Measurements from ENCODE around the gene PARVA.

PARVA gene

GRCh38 chr11:12556155-12556554, 178.8 kb downstream of the PARVA start:
- DNase-seq (ENCODE audit: low spot score) = no peak

- DNase-seq (ENCODE audit: low spot score) = no peak
Measured at GRCh38 chr11:12556788-12557384, 179.5 kb downstream of the PARVA start.

- DNase-seq (ENCODE audit: low spot score) = no peak
Measured at GRCh38 chr11:12559011-12559410, 181.6 kb downstream of the PARVA start.

GRCh38 chr11:12560362-12560761, 183.0 kb downstream of the PARVA start:
- DNase-seq (ENCODE audit: low spot score) = no peak

- DNase-seq (ENCODE audit: low spot score) = no peak
Measured at GRCh38 chr11:12560861-12561260, 183.5 kb downstream of the PARVA start.

GRCh38 chr11:12564012-12564411, 186.6 kb downstream of the PARVA start:
- DNase-seq (ENCODE audit: low spot score) = no peak

- DNase-seq (ENCODE audit: low spot score) = no peak
Measured at GRCh38 chr11:12565406-12565805, 188.0 kb downstream of the PARVA start.

GRCh38 chr11:12567746-12568460, 190.5 kb downstream of the PARVA start:
- no peak for DNase-seq (ENCODE audit: low spot score)

GRCh38 chr11:12569499-12570425, 192.4 kb downstream of the PARVA start:
- no peak for DNase-seq (ENCODE audit: low spot score)

- DNase-seq (ENCODE audit: low spot score) = no peak
Measured at GRCh38 chr11:12573707-12574485, 196.5 kb downstream of the PARVA start.

- DNase-seq (ENCODE audit: low spot score) = no peak
Measured at GRCh38 chr11:12577725-12578644, 200.6 kb downstream of the PARVA start.

GRCh38 chr11:12581416-12581815, 204.0 kb downstream of the PARVA start:
- DNase-seq (ENCODE audit: low spot score) = no peak

- DNase-seq (ENCODE audit: low spot score) = no peak
Measured at GRCh38 chr11:12581923-12582322, 204.6 kb downstream of the PARVA start.
